HFF-Myc (cell line): ENCODE results near the gene CATSPER1.

Experiments used
- DNase-seq: peaks from one replicate; pipeline ENCODE4 v3.0.0-alpha.2; 2011; ENCODE audit warnings: low read depth; ENCODE audit errors: extremely low read depth
- H3K4me3 ChIP-seq: replicated peaks from 2 replicates; pipeline ENCODE4 v1.5.1; 2011; ENCODE audit warnings: low read depth, mild to moderate bottlenecking, control low read depth, low read length
- CTCF ChIP-seq: IDR thresholded peaks from 2 replicates; pipeline ENCODE4 v1.5.1; 2012; ENCODE audit warnings: mild to moderate bottlenecking, low read depth, low read length, control low read depth; ENCODE audit errors: missing control alignments

The CATSPER1 gene

GRCh38 chr11:65968600-65969482, 57.4 kb downstream of the CATSPER1 start:
- H3K4me3 ChIP-seq: no peak overlapping the region
- no peak for TF ChIP-seq CTCF
- DNase-seq: no peak

- no peak for TF ChIP-seq CTCF
- H3K4me3 ChIP-seq: no peak overlapping the region
- DNase-seq: no peak
Measured at GRCh38 chr11:65967329-65967934, 58.8 kb downstream of the CATSPER1 start.
